Activated CD8-positive, alpha-beta T cell treated with anti-CD3 and anti-CD28 coated beads, Interleukin-2, amount 10 ng/mL, durations not matched to agents 7 days and 5 days (primary cell): ENCODE measurements around the gene LIME1. TPM values are rescaled to one million over a fixed set of nuclear protein-coding genes. Genes with fewer than 3 reads are reported as not detected.
"Not testable (repeated sequence)": the region's sequence is repeated elsewhere in the genome, so short reads cannot be mapped to it uniquely, and the experiment has no call there.

ENCODE experiments used
- ATAC-seq: fragments of 150-1000 bp; cut with Tn5 transposase; one replicate; pipeline ENCODE4 v1.10.0; 2021; ENCODE audit warnings: moderate library complexity
- CTCF ChIA-PET: fragments of 350-600 bp; sonication (Branson Sonifier 250); formaldehyde crosslinking; loops from one replicate; lab custom pipeline; 2021; ENCODE audit warnings: antibody characterized with exemption; lab: Charles Lee
- POLR2A ChIA-PET: fragments of 350-600 bp; sonication (Branson Sonifier 250); formaldehyde crosslinking; loops from one replicate; lab custom pipeline; 2021; ENCODE audit warnings: antibody characterized with exemption; lab: Charles Lee
- DNase-seq: peaks from one replicate; pipeline ENCODE4 v3.0.0-alpha.2; 2020
- H3K27ac Mint-ChIP-seq: one replicate; pipeline ENCODE4 v1.8.0; 2021; ENCODE audit warnings: mild to moderate bottlenecking, mixed read lengths
- H3K27me3 Mint-ChIP-seq: one replicate; pipeline ENCODE4 v1.8.0; 2021; ENCODE audit warnings: low read depth, mixed read lengths
- H3K36me3 Mint-ChIP-seq: one replicate; pipeline ENCODE4 v1.8.0; 2021; ENCODE audit warnings: low read depth, mixed read lengths
- H3K4me1 Mint-ChIP-seq: one replicate; pipeline ENCODE4 v1.8.0; 2021; ENCODE audit warnings: low read depth, mixed read lengths
- H3K4me3 Mint-ChIP-seq: one replicate; pipeline ENCODE4 v1.8.0; 2021; ENCODE audit warnings: mild to moderate bottlenecking, mixed read lengths
- H3K9me3 Mint-ChIP-seq: one replicate; pipeline ENCODE4 v1.8.0; 2022; ENCODE audit warnings: mixed read lengths; ENCODE audit not compliant: insufficient read depth
- total RNA-seq, 2 experiments: library from RNA; stranded (reverse); gene quantifications; one replicate each; pipeline ENCODE4 v1.2.3, GENCODE V29; 2021

Gene LIME1
- total RNA-seq, 2 experiments from 2014 or later: 163 to 165 TPM

DNA sequence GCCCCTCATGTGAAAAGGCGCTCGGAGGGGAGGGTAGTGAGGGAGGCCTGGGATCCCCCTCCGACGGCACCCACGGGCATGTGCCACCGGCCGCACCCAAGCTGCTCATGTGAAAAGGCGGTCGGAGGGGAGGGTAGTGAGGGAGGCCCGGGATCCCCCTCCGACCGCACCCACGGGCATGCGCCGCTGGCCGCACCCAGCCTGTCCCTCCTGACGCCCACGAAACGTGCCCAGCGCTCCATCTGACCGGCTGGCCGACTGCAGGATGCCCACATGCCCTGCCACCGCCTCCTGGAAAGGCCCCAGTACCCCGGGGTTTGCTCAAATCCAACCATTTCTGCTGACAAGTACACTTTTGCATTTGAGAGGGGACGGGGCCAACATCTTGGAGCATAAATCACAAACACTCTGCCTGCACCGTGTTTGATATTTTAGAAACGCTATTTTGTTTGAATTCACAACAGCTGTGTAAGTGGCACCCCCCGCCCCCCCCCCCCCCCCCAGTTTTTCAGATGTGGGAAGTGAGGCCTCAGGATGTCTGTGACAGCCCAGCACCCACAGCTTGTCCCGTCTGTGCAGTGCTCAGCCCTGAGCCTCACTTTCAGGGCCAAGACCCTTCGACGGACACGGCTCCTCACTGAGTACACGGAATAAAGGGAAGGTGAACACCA, 37.2 kb downstream of the LIME1 start:
- Mint-ChIP-seq H3K27ac (no peak overlapping the region), H3K36me3 (no peaks in the 10 kb centered on the region), H3K9me3 (no peaks in the 10 kb centered on the region), H3K4me1 (no peaks in the 10 kb centered on the region), H3K4me3 (no peak overlapping the region), H3K27me3 (no peaks in the 10 kb centered on the region)
- POLR2A ChIA-PET: no interaction called here
- no peak for ATAC-seq
- DNase-seq: no peak
- CTCF ChIA-PET: interaction anchor here (1.0 to 2.1 kb wide), 2 partner anchors 12 to 66 kb away, joined by 3 to 6 read pairs; no protein-coding TSS in a partner anchor

DNA sequence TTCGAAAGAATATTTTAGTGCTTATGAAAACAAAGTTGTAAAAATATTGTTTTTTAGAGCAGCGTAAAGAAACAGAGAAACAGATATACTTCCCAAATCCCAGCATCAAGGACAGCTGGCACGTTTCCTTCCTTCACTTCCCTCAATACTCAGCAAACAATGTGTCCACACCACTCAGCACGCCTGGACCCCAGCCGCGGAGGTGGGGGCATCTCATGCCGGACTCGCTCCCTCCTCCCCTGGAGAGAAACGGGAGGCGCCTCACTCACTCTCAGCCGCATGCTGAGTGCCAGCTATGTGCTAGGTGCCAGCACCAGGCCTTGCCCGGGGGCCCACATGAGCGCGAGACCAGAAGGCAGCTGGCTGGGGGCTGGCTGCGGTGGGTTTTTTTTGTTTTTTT, 37.8 kb downstream of the LIME1 start:
- Mint-ChIP-seq H3K4me1 (no peaks in the 10 kb centered on the region), H3K36me3 (no peaks in the 10 kb centered on the region), H3K9me3 (no peaks in the 10 kb centered on the region), H3K27ac (no peak overlapping the region), H3K4me3 (no peak overlapping the region), H3K27me3 (no peaks in the 10 kb centered on the region)
- ChIA-PET CTCF (interaction anchor here (0.8 to 2.3 kb wide), 6 partner anchors 10 to 91 kb away, joined by 3 to 6 read pairs (median 4); partner anchors contain the start of gene TPD52L2), POLR2A (no interaction called here)
- ATAC-seq: no peak
- no peak for DNase-seq

DNA sequence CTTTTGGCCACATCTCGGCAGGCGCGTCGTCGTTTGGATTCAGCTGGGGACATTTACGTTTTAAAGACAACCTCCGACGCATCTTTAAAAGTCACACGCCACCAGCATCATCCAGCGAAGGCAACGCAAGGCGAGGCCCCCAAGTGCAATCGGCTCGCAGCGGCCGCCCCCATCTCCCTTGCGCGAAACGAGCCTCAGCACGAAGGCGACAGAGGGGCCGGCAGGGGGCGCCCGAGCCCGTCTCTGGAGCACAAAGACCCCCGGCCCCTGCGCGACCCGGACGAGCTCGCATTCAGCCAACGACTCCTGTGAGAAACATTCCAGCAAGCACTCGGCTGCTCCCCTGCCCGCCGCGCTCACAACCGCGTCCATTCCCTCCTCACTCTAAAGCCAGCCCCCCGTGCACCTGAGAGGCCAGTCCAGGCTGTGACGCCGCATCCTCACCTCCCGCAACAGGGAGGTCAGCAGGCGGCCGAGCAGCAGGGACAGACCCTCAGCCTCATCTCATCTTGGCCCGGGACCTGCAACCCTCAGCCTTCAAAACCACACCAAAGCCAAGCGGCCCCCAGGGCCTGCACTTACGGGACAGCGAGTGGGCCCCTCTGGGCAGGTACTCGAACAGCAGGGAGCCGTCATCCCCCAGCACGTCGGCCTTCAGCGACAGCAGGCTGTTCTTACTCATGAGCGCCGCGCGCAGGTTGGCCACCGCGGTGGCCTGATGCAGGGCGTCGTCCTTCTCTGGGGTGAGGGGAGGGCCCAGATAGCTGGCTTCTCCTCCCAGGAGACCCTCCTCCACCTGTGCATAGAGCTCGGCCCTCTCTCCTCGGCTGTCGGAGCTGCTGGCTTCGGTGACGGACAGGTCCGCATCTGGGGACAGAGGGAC, 38.9 kb downstream of the LIME1 start:
- POLR2A ChIA-PET: interaction anchor here (0.6 kb wide), 2 partner anchors 288 to 296 kb away, joined by 3 read pairs; partner anchors contain the start of gene TCEA2
- peak; percentile 47 for DNase-seq
- H3K4me1 Mint-ChIP-seq: no peaks in the 10 kb centered on the region

DNA sequence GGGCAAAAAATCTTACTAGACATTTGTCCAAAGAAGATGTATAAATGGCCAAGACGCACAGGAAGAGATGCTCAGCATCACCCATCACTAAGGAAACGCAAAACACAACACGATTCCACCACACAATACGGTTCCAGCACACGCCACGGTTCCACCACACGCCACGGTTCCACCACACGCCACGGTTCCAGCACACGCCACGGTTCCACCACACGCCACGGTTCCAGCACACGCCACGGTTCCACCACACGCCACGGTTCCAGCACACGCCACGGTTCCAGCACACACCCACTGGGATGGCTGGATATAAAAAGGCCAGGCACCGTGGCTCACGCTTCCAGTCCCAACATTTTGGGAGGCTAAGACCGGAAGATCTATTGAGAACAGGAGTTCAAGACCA, 40.4 kb downstream of the LIME1 start:
- H3K36me3 Mint-ChIP-seq, POLR2A ChIA-PET, ATAC-seq, H3K9me3 Mint-ChIP-seq, H3K27ac Mint-ChIP-seq, DNase-seq, H3K4me3 Mint-ChIP-seq, H3K4me1 Mint-ChIP-seq, H3K27me3 Mint-ChIP-seq: not testable (repeated sequence)
- CTCF ChIA-PET: interaction anchor here (1.6 kb wide), 1 partner anchor 10 kb away, joined by 4 read pairs; no protein-coding TSS in a partner anchor

More for the DNA sequence above, 38.9 kb downstream of the LIME1 start:
- Mint-ChIP-seq H3K9me3 (no peaks in the 10 kb centered on the region), H3K4me3 (no peak overlapping the region), H3K36me3 (no peaks in the 10 kb centered on the region), H3K27me3 (no peaks in the 10 kb centered on the region), H3K27ac (no peak overlapping the region)
- ATAC-seq: no peak
- CTCF ChIA-PET: interaction anchor here (0.8 to 2.3 kb wide), 9 partner anchors 8 to 90 kb away, joined by 3 to 6 read pairs (median 4); partner anchors contain the start of gene TPD52L2

DNA sequence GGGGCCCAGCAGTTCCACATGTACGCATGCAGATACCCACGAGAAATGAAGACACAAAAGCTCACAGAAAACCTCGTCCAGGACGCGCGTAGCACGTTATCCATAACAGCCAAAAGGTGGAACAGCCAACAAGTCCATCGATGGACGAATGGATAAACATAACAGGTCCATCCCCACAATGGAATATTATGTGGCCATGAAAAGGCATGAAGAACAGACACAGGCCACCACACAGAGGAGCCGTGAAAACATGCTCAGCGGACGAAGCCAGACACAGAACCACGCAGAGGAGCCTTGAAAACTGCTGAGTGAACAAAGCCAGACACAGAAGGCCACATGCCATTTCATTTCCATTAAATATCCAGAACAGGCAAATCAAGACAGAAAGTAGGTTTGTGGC, 41.1 kb downstream of the LIME1 start:
- H3K27me3 Mint-ChIP-seq: no peaks in the 10 kb centered on the region
- ChIA-PET POLR2A (no interaction called here), CTCF (interaction anchor here (1.6 kb wide), 1 partner anchor 9 kb away, joined by 4 read pairs; no protein-coding TSS in a partner anchor)
- peaks cover 15% of the 10 kb centered on the region for H3K4me1 Mint-ChIP-seq
- H3K4me3 Mint-ChIP-seq: no peak overlapping the region
- no peaks in the 10 kb centered on the region for H3K36me3 Mint-ChIP-seq
- ATAC-seq: no peak
- no peaks in the 10 kb centered on the region for H3K9me3 Mint-ChIP-seq
- no peak overlapping the region for H3K27ac Mint-ChIP-seq
- DNase-seq: no peak

DNA sequence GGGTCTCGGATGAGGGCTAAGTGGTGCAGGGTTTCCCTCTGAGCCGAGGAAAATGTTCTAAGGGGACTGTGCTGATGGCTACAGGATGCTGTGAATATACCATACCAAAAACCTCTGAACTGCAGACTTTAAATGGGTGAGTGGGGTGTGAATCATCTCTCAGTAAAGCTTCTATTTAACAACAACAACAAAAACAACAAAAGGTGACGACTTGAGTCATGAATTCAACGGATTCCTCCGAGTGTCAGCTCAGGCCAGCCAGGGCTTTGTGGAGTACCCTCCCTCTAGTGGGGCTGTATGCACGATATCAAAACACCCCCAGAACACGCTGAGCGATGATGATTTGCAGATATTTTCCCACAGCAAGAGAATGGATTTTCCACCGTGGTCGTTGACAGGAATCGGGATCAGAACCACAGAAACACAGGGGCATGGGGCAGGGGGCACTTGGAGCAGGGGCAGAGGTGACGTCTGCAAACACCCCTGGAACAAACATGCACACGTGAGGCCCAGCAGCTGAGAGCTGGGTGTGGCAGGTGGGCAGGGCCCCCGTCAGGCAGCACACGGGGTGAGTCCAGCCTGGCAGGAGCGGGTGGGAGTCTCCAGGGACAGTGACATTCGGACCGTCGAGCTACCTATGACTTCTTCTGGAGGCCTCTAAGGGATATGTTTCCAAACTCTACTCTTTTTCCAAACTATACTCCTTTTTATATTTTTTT, 41.7 kb downstream of the LIME1 start:
- ChIA-PET CTCF (interaction anchor here (1.6 kb wide), 1 partner anchor 8 kb away, joined by 4 read pairs; no protein-coding TSS in a partner anchor), POLR2A (no interaction called here)
- no peaks in the 10 kb centered on the region for H3K9me3 Mint-ChIP-seq
- DNase-seq (no peak), ATAC-seq (no peak)
- no peak overlapping the region for H3K27ac Mint-ChIP-seq
- no peaks in the 10 kb centered on the region for H3K27me3 Mint-ChIP-seq
- no peaks in the 10 kb centered on the region for H3K36me3 Mint-ChIP-seq
- H3K4me1 Mint-ChIP-seq: peaks cover 16% of the 10 kb centered on the region
- no peak overlapping the region for H3K4me3 Mint-ChIP-seq

DNA sequence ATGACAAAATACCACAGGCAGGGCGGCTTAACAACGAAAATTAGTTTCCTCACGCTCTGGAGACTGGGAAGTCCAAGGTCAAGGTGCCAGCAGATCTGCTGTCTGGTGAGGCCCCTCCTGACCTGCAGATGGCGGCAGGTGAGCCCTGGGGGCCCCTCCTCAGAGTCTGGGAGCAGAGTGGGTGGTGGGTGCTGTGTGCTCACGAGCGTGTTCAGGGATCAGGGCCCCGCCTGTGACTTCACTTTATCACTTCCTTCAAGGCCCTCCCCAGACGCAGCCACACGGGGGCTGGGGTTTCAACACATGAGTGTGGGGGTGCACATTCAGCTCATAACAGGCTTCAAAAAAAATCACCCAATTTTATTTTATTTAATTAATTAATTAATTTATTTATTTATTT, 42.4 kb downstream of the LIME1 start:
- no peak for DNase-seq
- Mint-ChIP-seq H3K36me3 (no peaks in the 10 kb centered on the region), H3K27ac (no peak overlapping the region), H3K4me1 (peaks cover 16% of the 10 kb centered on the region), H3K9me3 (no peaks in the 10 kb centered on the region), H3K27me3 (no peaks in the 10 kb centered on the region), H3K4me3 (no peak overlapping the region)
- ChIA-PET CTCF (no interaction called here), POLR2A (no interaction called here)
- ATAC-seq: no peak

DNA sequence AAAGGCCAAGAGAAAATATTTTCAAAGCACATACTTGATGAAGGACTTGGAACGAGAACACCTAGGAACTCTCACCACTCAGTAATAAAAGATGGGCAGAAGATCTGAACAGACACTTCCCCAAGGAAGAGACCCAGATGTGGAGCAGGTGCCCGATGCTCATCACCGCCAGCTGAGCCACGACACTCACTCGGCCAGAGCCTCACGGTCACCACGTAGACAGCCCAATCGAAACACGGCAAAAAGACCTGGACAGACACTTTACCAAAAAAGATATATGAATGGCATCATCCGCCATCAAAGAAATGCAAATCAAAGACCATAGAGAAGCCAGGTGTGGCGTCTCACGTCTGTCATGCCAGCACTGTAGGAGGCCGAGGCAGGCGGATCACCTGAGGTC, 44.7 kb downstream of the LIME1 start:
- Mint-ChIP-seq H3K27me3 (no peaks in the 10 kb centered on the region), H3K36me3 (no peaks in the 10 kb centered on the region), H3K4me1 (peaks cover 19% of the 10 kb centered on the region), H3K4me3 (no peak overlapping the region), H3K9me3 (no peaks in the 10 kb centered on the region), H3K27ac (no peak overlapping the region)
- no peak for ATAC-seq
- DNase-seq: no peak
- ChIA-PET POLR2A (no interaction called here), CTCF (no interaction called here)

DNA sequence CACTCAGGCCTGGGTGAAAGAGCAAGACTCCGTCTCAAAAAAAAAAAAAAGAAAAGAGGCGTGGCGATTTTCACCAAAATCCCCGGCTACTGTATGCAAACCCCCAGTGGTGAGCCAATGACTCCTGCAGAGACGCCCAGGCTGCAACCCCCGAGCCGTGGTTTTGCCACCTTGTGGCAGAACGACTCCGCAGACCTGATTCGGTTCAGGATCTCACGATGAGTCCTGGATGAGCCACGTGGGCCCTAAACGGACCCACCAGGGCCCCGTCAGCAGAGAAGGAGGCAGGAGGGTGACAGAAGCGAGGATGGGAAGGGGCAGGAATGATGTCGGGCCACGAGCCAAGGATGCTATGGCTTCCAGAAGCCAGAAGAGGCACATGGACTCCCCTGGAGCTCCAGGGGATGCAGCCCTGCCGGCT, 45.6 kb downstream of the LIME1 start:
- Mint-ChIP-seq H3K9me3 (no peaks in the 10 kb centered on the region), H3K4me3 (no peak overlapping the region), H3K27ac (no peak overlapping the region), H3K4me1 (peaks cover 22% of the 10 kb centered on the region), H3K27me3 (no peaks in the 10 kb centered on the region), H3K36me3 (no peaks in the 10 kb centered on the region)
- ATAC-seq (peak; percentile 85), DNase-seq (peak; percentile 65)
- ChIA-PET CTCF (no interaction called here), POLR2A (interaction anchor here (0.6 kb wide), 1 partner anchor 245 kb away, joined by 3 read pairs; the partner anchor contains the start of gene PTK6)

DNA sequence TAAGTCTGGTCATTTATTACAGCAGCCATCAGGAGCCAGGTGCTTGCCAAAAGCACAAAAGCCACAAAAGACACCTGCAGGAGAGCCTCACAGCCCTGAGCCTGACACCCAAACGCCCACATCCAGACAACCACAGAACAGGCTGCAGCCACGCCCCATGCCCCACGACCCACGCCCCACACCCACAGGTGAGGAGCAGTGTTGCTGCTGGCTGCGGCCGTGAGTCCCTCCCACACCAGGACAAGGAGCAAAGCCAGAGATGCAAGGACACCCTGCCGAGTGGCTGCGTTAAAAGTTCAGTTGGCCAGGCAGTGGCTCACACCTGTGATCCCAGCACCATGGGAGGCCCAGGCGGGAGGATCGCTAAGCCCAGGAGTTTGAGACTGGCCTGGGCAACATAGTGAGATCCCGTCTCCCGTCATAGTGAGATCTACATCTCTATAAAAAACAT, 46.1 kb downstream of the LIME1 start:
- ChIA-PET POLR2A (no interaction called here), CTCF (no interaction called here)
- ATAC-seq (no peak), DNase-seq (no peak)
- H3K27ac Mint-ChIP-seq: no peak overlapping the region
- H3K4me1 Mint-ChIP-seq: peaks cover 22% of the 10 kb centered on the region
- no peaks in the 10 kb centered on the region for H3K36me3 Mint-ChIP-seq
- H3K4me3 Mint-ChIP-seq: no peak overlapping the region
- H3K27me3 Mint-ChIP-seq: no peaks in the 10 kb centered on the region
- no peaks in the 10 kb centered on the region for H3K9me3 Mint-ChIP-seq

DNA sequence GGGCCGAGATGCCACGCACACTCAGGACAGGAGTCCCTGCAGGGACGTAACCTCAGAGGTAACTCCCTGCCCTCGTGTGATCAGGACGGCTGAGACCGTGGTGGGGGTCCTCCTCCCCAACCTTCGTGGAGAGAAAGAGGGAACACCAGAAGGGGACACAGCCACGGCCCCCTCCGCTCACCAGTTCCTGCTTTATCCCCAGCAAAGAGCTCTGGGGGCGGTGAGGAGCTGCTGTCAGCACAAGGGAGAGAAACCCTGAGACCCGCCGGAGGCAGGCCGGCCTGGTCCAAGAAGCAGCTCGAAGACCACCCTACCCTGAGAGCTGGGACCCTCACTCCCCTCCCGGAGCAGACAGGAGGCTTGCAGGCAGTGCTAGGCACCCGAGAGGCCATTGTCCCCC, 47.5 kb downstream of the LIME1 start:
- no peaks in the 10 kb centered on the region for H3K9me3 Mint-ChIP-seq
- POLR2A ChIA-PET: no interaction called here
- no peaks in the 10 kb centered on the region for H3K27me3 Mint-ChIP-seq
- ATAC-seq (no peak), DNase-seq (no peak)
- H3K36me3 Mint-ChIP-seq: no peaks in the 10 kb centered on the region
- peaks cover 22% of the 10 kb centered on the region for H3K4me1 Mint-ChIP-seq
- CTCF ChIA-PET: interaction anchor here (1.1 to 2.2 kb wide), 4 partner anchors 8 to 246 kb away, joined by 4 to 6 read pairs (median 6); partner anchors contain the start of genes ARFRP1, PTK6 and ZGPAT
- H3K27ac Mint-ChIP-seq: no peak overlapping the region
- H3K4me3 Mint-ChIP-seq: no peak overlapping the region
